NK-92 (cell line): ENCODE measurements around the gene SEPTIN7.
"Not testable (repeated sequence)": the region's sequence is repeated elsewhere in the genome, so short reads cannot be mapped to it uniquely, and the experiment has no call there.

ENCODE experiments used
- DNase-seq: peaks from one replicate; lab custom pipeline; 2025; ENCODE audit not compliant: unreplicated experiment; lab: John Stamatoyannopoulos, UW

SEPTIN7 gene

GRCh38 chr7:35800718-35801391, at the start of gene SEPTIN7:
Gene SEPTIN7 (plus strand): TSS chr7:35801057. CDS start chr7:35801210, 153 bp downstream.
- peak; percentile 94 for DNase-seq

GRCh38 chr7:35752742-35753141, 48.1 kb upstream of the SEPTIN7 start:
- no peak for DNase-seq

- no peak for DNase-seq
Measured at GRCh38 chr7:35753761-35754603, 46.9 kb upstream of the SEPTIN7 start.

- DNase-seq, result no peak
Measured at GRCh38 chr7:35754741-35755140, 46.1 kb upstream of the SEPTIN7 start.

- DNase-seq, result no peak
Measured at GRCh38 chr7:35755711-35756110, 45.1 kb upstream of the SEPTIN7 start.

GRCh38 chr7:35756453-35756852, 44.4 kb upstream of the SEPTIN7 start:
- DNase-seq, result not testable (repeated sequence)

- no peak for DNase-seq
Measured at GRCh38 chr7:35757574-35757973, 43.3 kb upstream of the SEPTIN7 start.

GRCh38 chr7:35758421-35758820, 42.4 kb upstream of the SEPTIN7 start:
- DNase-seq, result no peak

- no peak for DNase-seq
Measured at GRCh38 chr7:35760143-35760745, 40.6 kb upstream of the SEPTIN7 start.

- DNase-seq, result no peak
Measured at GRCh38 chr7:35761871-35762677, 38.8 kb upstream of the SEPTIN7 start.

GRCh38 chr7:35762781-35763180, 38.1 kb upstream of the SEPTIN7 start:
- DNase-seq, result no peak

GRCh38 chr7:35768346-35768745, 32.5 kb upstream of the SEPTIN7 start:
- no peak for DNase-seq

- DNase-seq, result no peak
Measured at GRCh38 chr7:35771776-35772175, 29.1 kb upstream of the SEPTIN7 start.

- no peak for DNase-seq
Measured at GRCh38 chr7:35773994-35774393, 26.9 kb upstream of the SEPTIN7 start.

GRCh38 chr7:35776686-35777085, 24.2 kb upstream of the SEPTIN7 start:
- no peak for DNase-seq

GRCh38 chr7:35777121-35777520, 23.7 kb upstream of the SEPTIN7 start:
- no peak for DNase-seq

- no peak for DNase-seq
Measured at GRCh38 chr7:35780070-35780469, 20.8 kb upstream of the SEPTIN7 start.

GRCh38 chr7:35781200-35781701, 19.6 kb upstream of the SEPTIN7 start:
- no peak for DNase-seq

- DNase-seq, result no peak
Measured at GRCh38 chr7:35781767-35782515, 18.9 kb upstream of the SEPTIN7 start.

GRCh38 chr7:35784332-35784731, 16.5 kb upstream of the SEPTIN7 start:
- DNase-seq, result no peak
